HUES6 (cell line): ENCODE measurements around the gene COL6A2.
A peak's percentile ranks its signal among the peaks of the same experiment; 100 is the strongest.
"Not testable (repeated sequence)": the region's sequence is repeated elsewhere in the genome, so short reads cannot be mapped to it uniquely, and the experiment has no call there.

ENCODE experiments used
- H3K27ac ChIP-seq: 2 replicates; pipeline ENCODE4 v1.7.0; 2013; ENCODE audit warnings: low read depth, mild to moderate bottlenecking, low read length, inconsistent platforms
- H3K27me3 ChIP-seq: 2 replicates; pipeline ENCODE4 v1.6.1; 2013; ENCODE audit warnings: low read length; ENCODE audit not compliant: control insufficient read depth, insufficient read depth
- H3K36me3 ChIP-seq: 2 replicates; pipeline ENCODE4 v1.6.1; 2013; ENCODE audit warnings: low read length; ENCODE audit not compliant: control insufficient read depth, insufficient read depth
- H3K4me1 ChIP-seq: 2 replicates; pipeline ENCODE4 v1.6.1; 2013; ENCODE audit warnings: low read length; ENCODE audit not compliant: control insufficient read depth, insufficient read depth
- H3K4me3 ChIP-seq: 2 replicates; pipeline ENCODE4 v1.5.1; 2013; ENCODE audit warnings: low read depth, low read length
- H3K9ac ChIP-seq: one replicate; pipeline ENCODE4 v1.6.1; 2013; ENCODE audit warnings: mild to moderate bottlenecking, low read length
- H3K9me3 ChIP-seq: 2 replicates; pipeline ENCODE4 v1.6.1; 2013; ENCODE audit warnings: low read depth, low read length; ENCODE audit not compliant: control insufficient read depth, insufficient read depth

COL6A2 gene

DNA sequence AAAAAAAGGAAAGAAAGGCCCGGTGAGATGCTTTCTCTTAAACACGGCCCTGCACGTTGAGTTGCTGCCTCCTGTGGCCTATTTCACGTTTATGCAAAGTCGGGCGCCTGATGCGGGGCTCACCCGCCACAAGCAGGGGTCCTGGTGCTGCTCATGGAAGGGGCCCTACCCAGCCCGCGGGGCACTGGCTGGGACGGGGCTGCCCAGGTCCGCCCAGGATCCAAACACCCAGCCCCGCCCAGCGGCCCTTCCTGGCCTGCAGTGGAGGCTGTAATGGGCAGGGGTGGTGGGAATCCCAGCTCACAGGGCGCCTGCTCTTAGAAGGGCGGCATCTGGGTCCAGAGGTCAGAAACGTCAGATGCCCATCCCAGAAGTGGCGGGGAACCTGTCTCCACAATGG, 1.6 kb downstream of the COL6A2 start:
- no peaks in the 10 kb centered on the region for H3K27me3 ChIP-seq
- H3K27ac ChIP-seq = no peak overlapping the region
- H3K9me3 ChIP-seq = peaks cover 34% of the 10 kb centered on the region
- peak overlapping the region; percentile 78; the same call in 1 of the 2 replicates for H3K4me3 ChIP-seq
- H3K9ac ChIP-seq = no peak overlapping the region
- H3K36me3 ChIP-seq = peaks cover 13% of the 10 kb centered on the region; the same call in 1 of the 2 replicates
- no peaks in the 10 kb centered on the region for H3K4me1 ChIP-seq

DNA sequence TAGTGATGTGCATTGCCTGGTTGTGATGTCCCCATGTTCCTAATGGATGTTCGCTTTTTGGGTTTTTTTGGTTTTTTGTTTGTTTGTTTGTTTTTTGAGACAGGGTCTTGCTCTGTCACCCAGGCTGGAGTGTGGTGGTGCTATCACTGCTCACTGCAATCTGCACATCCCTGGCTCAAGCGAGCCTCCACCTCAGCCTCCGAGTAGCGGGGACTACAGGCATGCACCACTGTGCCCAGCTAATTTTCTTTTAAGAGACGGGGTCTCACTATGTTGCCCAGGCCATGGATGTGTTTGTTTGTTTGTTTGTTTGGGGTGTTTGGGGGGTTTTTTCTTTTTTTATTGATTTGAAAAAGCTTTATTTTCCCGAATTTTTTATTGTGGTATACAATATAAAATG, 2.1 kb downstream of the COL6A2 start:
- H3K4me3 ChIP-seq = peak overlapping the region; percentile 78; the same call in 1 of the 2 replicates
- no peaks in the 10 kb centered on the region for H3K27me3 ChIP-seq
- peaks cover 13% of the 10 kb centered on the region; the same call in 1 of the 2 replicates for H3K36me3 ChIP-seq
- H3K9me3 ChIP-seq = peaks cover 39% of the 10 kb centered on the region
- no peaks in the 10 kb centered on the region for H3K4me1 ChIP-seq
- H3K27ac ChIP-seq = no peak overlapping the region
- H3K9ac ChIP-seq = no peak overlapping the region

DNA sequence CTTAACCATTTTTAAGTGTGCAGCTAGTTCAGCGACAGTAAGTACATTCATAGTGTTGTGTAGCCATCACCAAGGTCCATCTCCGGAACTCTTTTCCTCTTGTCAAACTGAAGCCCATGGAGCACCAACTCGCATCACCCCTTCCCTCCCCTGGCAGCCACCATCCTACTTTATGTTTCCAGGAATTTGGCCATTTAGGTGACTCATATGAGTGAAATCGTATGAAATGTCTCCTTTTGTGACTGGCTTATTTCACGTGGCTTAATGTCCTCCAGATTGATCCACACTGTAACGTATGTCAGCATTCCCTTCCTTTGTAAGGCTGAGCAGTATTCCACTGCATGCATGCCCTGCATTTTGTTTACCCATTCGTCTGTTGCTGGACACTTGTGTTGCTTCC, 2.5 kb downstream of the COL6A2 start:
- no peak overlapping the region for H3K27ac ChIP-seq
- H3K4me1 ChIP-seq = no peaks in the 10 kb centered on the region
- peaks cover 40% of the 10 kb centered on the region for H3K9me3 ChIP-seq
- H3K27me3 ChIP-seq = no peaks in the 10 kb centered on the region
- no peak overlapping the region for H3K4me3 ChIP-seq
- H3K36me3 ChIP-seq = peaks cover 13% of the 10 kb centered on the region; the same call in 1 of the 2 replicates
- no peak overlapping the region for H3K9ac ChIP-seq

DNA sequence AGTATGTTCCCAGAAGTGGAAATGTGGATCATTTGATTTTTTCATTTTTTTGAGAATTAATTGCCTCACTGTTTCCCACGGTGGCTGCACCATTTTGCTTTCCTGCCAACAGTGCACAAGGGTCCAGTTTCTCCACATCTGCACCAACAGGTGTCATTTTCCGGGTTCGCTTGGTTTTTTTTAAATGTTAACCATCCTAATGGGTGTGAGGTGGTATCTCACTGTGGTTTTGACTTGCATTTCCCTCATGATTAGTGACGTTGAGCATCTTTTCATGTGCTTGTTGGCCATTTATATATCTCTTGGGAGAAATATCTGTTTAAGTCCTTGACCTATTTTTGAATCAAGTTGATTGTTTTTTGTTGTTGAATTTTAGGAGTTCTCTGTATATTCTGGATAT, 3.0 kb downstream of the COL6A2 start:
- Histone ChIP-seq H3K9me3 (peaks cover 44% of the 10 kb centered on the region), H3K4me3 (no peak overlapping the region), H3K36me3 (peaks cover 13% of the 10 kb centered on the region; the same call in 1 of the 2 replicates), H3K27ac (no peak overlapping the region), H3K4me1 (no peaks in the 10 kb centered on the region), H3K9ac (no peak overlapping the region), H3K27me3 (no peaks in the 10 kb centered on the region)

DNA sequence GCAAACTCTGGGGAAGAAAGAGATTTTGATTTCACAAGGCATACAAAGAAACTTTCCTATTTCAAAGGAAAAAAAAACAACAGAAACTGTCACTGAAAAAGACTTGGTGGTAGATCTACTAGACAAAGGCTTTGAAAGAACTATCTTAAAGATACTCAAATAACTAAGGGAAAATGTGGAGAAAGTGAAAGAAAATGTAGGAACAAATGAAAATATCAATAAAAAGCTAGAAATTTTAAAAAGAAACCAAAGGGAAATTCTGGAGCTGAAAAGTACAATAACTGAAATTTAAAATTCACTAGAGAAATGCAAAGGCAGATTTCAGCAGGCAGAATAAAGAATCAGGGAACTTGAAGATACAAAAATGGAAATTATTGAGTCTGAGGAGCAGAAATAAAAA, 6.2 kb downstream of the COL6A2 start:
- H3K36me3 ChIP-seq = peaks cover 13% of the 10 kb centered on the region; the same call in 1 of the 2 replicates
- no peaks in the 10 kb centered on the region for H3K4me1 ChIP-seq
- peaks cover 61% of the 10 kb centered on the region for H3K9me3 ChIP-seq

DNA sequence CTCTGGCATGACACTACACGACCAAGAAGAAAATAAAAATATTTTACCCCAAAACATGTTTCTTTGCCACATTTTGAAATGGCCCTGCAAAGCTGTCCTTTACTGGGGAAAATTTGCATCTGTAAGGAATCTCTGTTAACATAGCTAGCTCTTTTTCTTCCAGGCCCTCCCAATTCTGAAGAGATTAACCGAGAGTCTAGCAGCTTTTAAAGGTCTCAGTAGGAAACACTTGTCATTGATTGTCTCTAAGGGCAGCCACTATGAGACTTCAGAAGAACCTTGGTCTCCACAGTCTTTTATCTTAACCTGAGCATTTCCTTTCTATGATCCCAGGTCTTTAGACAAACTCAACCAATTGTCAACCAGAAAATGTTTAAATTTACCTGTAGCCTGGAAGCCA, 9.5 kb downstream of the COL6A2 start:
- not testable (repeated sequence) for H3K4me3 ChIP-seq, H3K9ac ChIP-seq, H3K27me3 ChIP-seq, H3K27ac ChIP-seq, H3K36me3 ChIP-seq, H3K4me1 ChIP-seq
- peaks cover 42% of the 10 kb centered on the region for H3K9me3 ChIP-seq

More for the DNA sequence above, 6.2 kb downstream of the COL6A2 start:
- no peak overlapping the region for H3K9ac ChIP-seq
- no peaks in the 10 kb centered on the region for H3K27me3 ChIP-seq
- H3K27ac ChIP-seq = no peak overlapping the region
- H3K4me3 ChIP-seq = no peak overlapping the region

DNA sequence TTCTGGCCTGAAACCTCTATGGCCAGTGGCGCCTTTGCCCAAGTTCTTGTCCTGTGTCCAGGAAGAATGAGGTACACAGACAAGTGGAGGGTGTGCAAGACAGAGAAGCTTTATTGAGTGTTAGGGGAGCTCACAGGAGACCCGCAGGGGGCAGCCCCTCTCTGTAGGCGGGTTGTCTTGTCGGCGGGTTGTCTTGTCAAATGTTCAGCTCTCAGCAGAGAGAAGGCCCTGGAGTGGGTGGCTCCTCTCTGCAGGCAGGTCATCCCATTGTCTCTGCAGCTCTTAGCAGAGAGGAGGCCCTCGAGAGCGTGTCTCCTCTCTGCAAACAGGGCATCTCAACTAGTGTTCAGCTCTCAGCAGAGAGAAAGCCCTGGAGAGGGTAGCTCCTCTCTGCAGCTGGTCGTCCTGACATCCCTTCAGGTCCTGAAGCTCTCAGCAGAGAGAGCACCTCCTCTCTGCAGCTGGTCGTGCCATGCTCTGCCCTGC, 11.0 kb downstream of the COL6A2 start:
- Histone ChIP-seq H3K9me3 (peaks cover 30% of the 10 kb centered on the region), H3K4me1 (peaks cover 6% of the 10 kb centered on the region; the same call in 1 of the 2 replicates), H3K4me3 (no peak overlapping the region), H3K9ac (no peak overlapping the region), H3K27me3 (no peaks in the 10 kb centered on the region), H3K36me3 (peaks cover 23% of the 10 kb centered on the region), H3K27ac (no peak overlapping the region)

DNA sequence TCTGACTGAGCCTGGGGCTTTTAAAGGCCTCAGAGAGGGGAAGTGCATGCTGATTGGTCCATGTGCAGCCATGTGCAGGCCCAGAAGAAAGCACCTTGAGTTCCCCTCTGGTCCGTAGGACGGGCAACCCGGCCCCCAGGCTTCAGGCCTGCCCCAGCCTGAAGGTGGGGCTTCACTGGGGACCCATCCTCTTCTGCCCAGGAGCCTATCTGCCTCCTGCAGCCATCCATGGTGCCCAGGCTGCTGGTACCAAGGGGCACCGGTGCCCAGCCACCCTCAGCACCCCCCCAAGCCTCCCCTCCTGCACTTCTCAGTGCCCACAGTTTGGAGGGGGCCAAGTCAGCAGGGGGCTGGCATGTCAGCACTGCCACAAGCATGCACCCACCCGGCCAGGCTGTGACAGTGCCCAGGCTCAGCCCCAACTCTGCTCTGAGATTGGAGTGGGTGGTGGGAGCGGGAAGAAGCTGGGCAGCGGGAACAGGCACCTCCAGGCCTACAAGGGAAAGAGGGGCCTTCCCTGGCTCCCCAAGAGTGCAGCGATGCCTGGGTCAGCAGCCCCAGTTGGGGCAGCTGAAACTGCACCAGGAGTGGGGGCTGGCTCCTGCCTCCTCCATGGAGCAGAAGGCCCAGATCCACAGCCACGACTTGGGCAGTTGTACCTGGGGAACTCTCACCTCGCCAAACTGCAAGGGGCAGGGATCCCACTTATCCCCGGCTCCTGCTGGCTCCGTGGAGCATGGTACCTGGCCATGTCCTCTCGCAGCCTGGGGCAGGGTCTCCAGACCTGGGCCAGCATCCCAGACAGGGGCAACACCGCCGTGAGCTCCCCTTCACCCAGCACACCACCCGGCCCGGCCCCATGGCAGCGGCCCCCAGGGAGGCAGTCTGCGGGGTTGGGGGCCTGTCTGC, 11.7 kb downstream of the COL6A2 start:
- Histone ChIP-seq H3K36me3 (peaks cover 28% of the 10 kb centered on the region), H3K9me3 (peaks cover 28% of the 10 kb centered on the region), H3K4me1 (peaks cover 6% of the 10 kb centered on the region; the same call in 1 of the 2 replicates), H3K9ac (no peak overlapping the region), H3K27ac (no peak overlapping the region), H3K27me3 (no peaks in the 10 kb centered on the region), H3K4me3 (no peak overlapping the region)

DNA sequence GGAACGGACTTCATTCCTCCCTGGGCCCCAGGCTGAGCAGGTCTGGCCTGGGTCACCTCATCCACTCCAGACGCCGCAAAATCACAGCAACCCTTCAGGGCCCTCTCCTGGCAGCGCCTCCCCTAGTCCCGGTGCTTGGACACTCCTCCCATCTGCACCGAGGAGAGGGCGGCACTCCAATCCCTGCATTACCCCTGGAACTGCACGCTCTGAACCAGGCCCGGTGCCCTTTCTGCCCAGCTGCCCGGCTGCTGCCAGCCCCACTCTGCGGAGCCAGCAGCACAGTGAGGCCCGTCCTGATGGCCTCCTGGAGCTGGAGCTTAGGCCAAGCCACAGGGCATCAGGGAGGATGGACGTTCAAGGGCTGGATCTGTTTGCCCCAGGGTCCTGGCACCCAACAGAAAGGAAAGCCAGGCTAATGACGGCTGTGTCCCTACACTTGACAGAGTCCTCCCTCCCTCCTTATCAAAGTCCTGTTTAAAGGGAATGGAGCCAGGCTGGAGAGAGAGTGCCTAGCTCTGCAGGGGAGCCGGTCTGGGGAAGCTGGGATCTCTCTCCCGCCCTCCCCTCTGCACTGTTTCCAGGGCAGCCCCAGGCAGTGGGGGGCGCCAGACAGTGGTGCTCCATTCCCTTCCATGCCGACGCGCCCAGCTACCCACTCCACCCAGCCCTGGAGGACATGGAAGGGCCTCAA, 12.7 kb downstream of the COL6A2 start:
- no peaks in the 10 kb centered on the region for H3K27me3 ChIP-seq
- no peak overlapping the region for H3K4me3 ChIP-seq
- no peak overlapping the region; the same call in 1 of the 2 replicates for H3K27ac ChIP-seq
- no peak overlapping the region for H3K9ac ChIP-seq
- H3K4me1 ChIP-seq = peaks cover 6% of the 10 kb centered on the region; the same call in 1 of the 2 replicates
- peaks cover 27% of the 10 kb centered on the region for H3K9me3 ChIP-seq
- peaks cover 39% of the 10 kb centered on the region for H3K36me3 ChIP-seq

DNA sequence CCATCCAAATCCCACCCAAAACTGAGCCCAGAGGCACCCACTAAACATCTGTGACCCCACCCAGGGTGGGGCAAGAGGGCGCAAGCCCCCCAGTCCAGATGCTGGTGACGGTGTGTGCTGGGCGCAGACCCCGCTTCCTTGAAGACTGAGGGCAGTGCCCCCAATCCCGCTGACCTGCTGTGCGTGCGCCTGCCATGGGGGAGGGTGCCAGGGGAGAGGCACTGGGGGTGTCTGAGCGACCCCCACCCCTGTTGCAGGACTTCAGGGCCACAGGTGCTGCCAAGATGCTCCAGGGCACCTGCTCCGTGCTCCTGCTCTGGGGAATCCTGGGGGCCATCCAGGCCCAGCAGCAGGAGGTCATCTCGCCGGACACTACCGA, 13.3 kb downstream of the COL6A2 start:
- no peak overlapping the region for H3K9ac ChIP-seq
- no peaks in the 10 kb centered on the region for H3K27me3 ChIP-seq
- peaks cover 6% of the 10 kb centered on the region; the same call in 1 of the 2 replicates for H3K4me1 ChIP-seq
- peaks cover 45% of the 10 kb centered on the region for H3K36me3 ChIP-seq
- H3K27ac ChIP-seq = no peak overlapping the region
- H3K4me3 ChIP-seq = no peak overlapping the region
- peaks cover 23% of the 10 kb centered on the region for H3K9me3 ChIP-seq
